ENCODE data around the gene CLTA. TPM values are rescaled to one million over a fixed set of nuclear protein-coding genes. Genes with fewer than 3 reads are reported as not detected.
"Not testable (repeated sequence)": the region's sequence is repeated elsewhere in the genome, so short reads cannot be mapped to it uniquely, and the experiment has no call there.

Gene CLTA
- polyA plus RNA-seq, 12 donors, result 97.4 to 147 (median 112) TPM; not detected in 1

DNA sequence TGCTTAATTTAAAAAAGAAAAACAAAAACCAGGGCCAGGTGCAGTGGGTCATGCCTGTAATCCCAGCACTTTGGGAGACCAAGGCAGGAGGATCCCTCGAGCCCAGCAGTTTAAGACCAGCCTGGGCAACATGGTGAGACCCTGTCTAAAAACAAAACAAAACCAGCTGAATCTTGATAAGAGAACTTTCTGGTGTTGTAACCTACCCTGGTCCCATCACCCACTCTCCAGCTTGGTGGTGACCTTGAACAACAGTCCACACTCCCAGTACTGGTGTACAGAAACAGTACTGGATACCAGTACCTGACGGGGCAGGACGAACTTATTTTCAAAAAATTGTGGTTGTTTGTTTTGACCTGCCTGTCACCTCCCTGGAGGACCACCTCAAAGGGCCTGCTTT, 30.9 kb downstream of the CLTA start:
- no peak for DNase-seq

- no peak for DNase-seq
Observed at GRCh38 chr9:36222449-36222848, 31.7 kb downstream of the CLTA start.

DNA sequence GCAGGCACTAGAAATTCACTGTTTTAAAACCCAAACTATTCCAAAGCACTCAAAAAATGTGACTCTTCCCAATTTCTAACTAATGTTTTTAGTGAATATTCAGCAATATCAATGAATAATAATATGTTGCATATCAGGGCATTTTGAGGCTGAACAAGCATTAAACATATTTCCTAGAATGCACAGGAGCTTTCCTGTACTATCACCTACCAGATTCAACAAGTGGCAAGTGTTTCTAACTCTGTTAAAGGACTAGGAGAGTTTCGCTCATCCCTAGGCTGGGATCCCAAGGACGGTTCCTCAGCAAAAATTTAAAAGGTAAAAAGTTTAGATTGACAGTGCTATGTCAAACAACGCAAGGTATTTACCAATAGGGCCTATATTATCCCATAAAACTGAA, 46.5 kb downstream of the CLTA start:
- DNase-seq, result no peak

- not testable (repeated sequence) for DNase-seq
Observed at GRCh38 chr9:36239205-36239604, 48.5 kb downstream of the CLTA start.

DNA sequence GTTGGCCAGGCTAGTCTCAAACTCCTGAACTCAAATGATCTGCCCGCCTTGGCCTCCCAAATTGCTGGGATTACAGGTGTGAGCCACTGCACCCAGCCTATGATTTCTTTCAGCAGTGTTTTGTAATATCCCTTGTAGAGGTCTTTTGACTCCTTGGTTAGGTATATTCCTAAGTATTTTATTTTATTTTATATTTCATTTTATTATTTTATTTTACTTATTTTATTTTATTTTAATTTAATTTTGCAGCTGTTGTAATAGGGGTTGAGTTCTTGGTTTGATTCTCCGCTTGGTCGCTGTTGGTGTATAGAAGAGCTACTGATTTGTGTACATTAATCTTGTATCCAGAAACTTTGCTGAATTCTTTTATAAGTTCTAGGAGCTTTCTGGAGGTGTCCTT, 49.0 kb downstream of the CLTA start:
- DNase-seq, result not testable (repeated sequence)

- no peak for DNase-seq
Observed at GRCh38 chr9:36245906-36246305, 55.2 kb downstream of the CLTA start.

GRCh38 chr9:36247356-36247755, 56.6 kb downstream of the CLTA start:
- DNase-seq, result no peak

DNA sequence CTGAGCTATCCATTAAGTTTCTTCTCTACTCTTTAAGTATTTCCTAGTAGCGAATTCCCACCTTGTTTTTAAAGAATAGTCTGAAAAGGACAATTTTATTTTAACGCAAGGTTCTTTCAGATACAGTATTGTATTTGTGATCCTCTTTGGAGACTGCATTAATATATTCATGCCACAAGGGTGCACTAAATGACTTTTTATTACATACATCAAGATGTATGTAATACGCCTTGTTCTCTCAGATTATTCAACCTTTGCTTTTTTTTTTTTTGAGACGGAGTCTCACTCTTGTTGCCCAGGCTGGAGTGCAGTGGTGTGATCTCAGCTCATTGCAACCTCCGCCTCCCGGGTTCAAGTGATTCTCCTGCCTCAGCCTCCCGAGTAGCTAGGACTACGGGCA, 57.3 kb downstream of the CLTA start:
- DNase-seq, result peak; percentile 13

DNA sequence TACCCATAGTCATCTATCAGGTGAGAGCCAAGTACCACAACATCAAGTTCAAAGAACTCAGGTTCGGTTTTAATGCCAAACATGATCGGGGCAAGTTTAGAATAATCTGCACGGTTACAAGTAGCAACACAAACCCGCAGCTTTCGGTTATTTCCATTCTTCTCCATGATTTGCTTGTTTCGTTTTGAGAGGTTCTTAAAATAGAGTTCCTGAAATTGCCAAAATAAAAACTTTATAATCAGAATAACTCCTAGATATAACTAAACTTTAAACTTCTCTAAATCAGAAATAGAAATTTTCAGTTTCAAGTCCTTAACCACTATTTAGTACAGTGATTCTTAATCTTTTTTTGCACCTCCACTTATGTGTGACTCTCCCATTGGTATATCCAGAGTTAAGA, 58.5 kb downstream of the CLTA start:
- DNase-seq, result no peak

- no peak for DNase-seq
Observed at GRCh38 chr9:36250079-36250478, 59.4 kb downstream of the CLTA start.

GRCh38 chr9:36251428-36251827, 60.7 kb downstream of the CLTA start:
- DNase-seq, result no peak

DNA sequence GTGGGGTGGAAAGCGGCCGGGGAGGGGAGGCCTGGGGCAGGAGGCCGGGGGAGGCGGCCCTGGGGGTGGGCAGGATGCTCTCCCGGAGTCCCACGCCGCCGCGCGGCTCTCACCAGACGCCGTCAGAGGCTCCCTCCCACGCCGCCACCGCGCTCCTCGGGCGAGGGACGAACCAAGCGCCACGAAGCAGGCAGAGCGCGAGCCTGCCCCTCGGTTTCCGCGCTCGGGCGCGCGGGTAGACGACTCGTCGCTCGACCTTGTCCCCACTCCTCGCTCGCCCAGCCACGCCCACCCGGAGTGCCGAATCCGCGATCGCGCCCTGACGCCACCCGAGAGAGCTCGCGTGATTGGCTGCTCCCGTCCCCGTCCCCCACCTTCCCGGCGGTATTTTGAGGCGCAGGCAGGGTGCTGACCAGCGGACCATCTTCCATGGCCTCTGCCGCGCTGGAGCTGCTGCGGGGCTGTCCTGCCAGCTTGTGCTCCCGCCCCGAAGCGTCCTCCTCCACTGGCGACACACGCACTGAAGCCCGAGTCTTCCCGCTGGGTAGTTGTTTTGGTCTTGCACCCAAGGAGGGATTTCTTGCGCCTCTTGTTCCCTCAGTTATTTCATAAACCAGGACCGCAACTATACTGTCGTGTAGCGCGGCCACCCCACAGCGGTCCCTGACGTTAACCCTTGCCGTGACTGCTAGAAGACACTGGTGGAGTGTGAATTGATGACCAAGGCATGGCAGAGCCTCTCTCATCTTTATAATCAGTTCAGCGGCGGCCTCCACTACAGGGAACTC, 67.7 kb downstream of the CLTA start, which contains the start of gene GNE:
GNE (minus strand) TSS at position 241 of the 788 bp plus-strand sequence. CDS start 9,093 bp downstream, outside the sequence.
- peak; percentile 98 for DNase-seq

DNA sequence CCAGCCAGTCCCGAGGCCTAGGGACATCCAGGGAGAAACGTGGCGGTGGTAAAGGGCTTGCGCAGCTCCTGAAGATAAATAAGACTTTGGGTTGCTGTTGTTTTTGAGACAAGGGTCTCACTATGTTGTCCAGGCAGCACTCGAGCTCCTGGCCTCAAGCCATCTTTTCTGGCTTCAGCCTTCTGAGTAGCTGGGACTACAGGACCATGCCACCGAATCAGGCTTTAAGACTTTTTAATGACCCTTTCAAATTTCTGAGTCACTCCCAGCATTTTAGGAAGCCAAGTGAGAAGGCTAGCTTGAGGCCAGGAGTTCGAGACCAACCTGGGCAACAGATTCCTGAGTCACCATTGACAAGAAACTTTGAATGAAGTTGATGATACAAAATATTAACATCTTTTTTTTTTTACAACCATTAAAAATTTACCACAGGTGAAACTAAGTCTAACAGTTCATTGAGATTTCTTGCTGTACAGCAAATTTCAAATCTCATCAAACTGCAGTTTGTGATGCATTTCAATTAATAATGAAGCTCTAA, 68.3 kb downstream of the CLTA start:
- peak; percentile 33 for DNase-seq

Other genes with a start within 250 kb of the CLTA start
- under 1 TPM in 6 of 12 donors, not detected in 6; 0.22 to 0.48 (median 0.29) TPM for gene OR2S2, start 232.8 kb upstream of the CLTA start, polyA plus RNA-seq (ENCODE audit: insufficient read length in 12 of 12)
- gene RECK, start 154.0 kb upstream of the CLTA start, polyA plus RNA-seq (ENCODE audit: insufficient read length in 12 of 12), result 10 to 100 TPM in 11 of 12 donors, not detected in 1; 21.7 to 62.1 (median 29.2) TPM
- 100 to 1,000 TPM in 8 of 12 donors, 10 to 100 TPM in 3, not detected in 1; 85.2 to 231 (median 113) TPM for gene GLIPR2, start 54.2 kb upstream of the CLTA start, polyA plus RNA-seq (ENCODE audit: insufficient read length in 12 of 12)
- 1 to 10 TPM in 4 of 12 donors, under 1 TPM in 6, not detected in 2; 0.45 to 2.0 (median 0.76) TPM for gene CCIN, start 21.5 kb upstream of the CLTA start, polyA plus RNA-seq (ENCODE audit: insufficient read length in 12 of 12)
- 10 to 100 TPM in 11 of 12 donors, not detected in 1; 13.2 to 18.3 (median 14.7) TPM for gene GNE, start 67.5 kb downstream of the CLTA start, polyA plus RNA-seq (ENCODE audit: insufficient read length in 12 of 12)
- gene RNF38, start 209.3 kb downstream of the CLTA start, polyA plus RNA-seq (ENCODE audit: insufficient read length in 12 of 12), result 10 to 100 TPM in 11 of 12 donors, not detected in 1; 24.4 to 31.8 (median 28.8) TPM